Measurements from ENCODE around the gene ALDH1L2.

ALDH1L2 gene

DNA sequence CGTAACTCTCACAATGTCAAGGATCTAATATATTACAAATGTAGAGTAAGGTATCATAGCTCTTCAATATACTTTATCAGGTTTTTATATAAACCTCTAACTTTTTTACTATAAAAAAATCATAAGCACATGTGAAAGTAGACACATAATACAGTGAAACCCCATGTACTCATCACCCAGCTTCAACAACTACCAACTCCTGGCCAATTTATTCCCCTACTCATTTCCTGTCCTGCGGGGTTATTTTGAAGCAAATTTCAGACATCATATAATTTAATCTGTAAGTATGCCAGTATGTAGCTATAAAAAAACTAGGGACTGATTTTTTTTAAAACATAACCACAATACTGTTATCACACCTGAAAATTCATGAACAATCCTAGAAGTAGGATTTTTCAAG, 50.4 kb downstream of the ALDH1L2 start:
- DNase-seq (ENCODE audit: low read depth), result no peak

DNA sequence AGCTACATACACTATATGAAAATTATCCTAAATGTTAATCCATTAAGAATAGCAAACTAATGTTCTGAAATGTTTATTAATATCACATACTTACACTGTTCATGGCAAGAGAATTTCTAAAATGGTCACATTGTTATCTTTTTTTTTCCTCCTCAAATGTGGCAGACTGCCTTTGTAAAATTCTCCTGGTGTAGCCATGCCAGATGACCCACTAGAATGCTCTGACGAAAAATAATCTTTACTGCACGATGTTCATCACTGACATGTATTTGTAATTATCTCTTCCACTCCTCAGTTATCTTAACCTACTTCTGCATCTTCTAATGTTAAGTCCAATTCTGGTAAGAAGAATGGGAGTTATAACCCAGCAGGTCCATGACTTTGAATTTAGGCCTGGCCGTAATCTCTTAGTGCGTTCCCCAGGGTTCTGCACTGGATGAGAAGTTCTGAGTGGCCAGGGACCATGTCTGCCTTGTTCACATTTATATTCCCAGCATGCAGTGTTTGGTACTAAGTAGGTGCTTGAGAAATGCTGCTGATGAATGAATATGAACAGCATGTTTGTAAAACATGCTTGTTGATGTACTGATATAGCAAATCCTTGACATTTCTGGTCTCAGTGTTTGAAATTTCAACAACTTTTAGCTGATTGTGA, 51.4 kb downstream of the ALDH1L2 start:
- no peak for DNase-seq (ENCODE audit: low read depth)

DNA sequence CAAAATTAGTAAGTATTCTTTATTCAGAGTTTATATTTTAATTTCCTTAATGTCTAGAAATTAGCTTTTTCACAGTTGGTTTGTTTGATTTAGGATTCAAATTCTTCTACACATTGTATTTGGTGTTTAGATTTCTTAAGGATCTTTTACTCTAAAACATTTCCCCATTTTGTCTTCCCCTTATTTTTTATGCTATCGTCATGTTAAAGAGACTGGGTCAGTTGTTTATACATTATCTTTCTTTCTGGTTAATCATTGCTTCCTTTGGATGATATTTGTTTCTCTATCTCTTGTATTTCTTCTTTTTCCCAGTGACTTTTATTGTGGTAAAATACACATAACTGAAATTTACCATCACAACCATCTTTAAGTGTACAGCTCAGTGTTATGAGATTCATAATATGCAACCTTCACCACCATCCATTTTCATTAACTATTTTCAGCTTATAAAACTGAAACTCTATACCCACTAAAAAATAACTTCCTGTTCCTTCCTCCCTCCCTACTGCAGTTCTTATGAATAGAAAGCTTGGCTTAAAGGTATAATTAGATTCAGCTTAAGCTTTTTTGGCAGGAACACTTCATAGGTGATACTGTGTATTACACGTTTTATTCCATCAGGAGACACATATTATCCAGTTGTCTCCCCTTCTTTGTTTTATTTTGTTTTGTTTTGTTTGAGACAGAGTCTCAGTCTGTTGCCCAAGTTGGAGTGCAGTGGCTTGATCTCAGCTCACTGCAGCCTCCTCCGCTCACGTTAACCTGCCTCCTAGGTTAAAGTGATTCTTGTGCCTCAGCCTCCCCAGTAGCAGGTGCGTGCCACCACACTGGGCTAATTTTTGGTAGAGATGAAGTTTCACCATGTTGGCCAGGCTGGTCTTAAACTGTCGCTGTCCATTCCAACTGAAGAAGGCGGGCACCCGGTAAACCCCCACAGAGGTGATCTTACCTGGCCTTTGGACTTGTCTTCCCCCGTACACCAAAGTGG, 53.1 kb downstream of the ALDH1L2 start:
- no peak for DNase-seq (ENCODE audit: low read depth)

DNA sequence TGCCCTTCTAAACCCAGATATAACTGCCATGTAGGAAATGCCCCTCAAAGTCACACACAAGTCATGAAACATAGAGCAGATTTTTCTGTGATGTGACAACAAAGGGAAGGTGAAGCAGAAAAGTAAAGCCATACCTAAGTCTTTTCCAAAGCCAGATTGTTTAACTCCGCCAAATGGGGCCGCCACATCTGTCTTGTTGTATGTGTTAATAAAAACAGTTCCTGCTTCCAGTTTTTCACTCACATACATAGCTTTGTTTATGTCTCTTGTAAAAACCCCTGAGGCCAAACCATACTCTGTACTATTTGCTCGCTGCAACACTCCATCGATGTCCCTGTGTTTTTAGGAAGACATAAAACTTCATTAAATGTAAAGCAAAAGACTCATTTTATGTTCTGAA, 57.8 kb downstream of the ALDH1L2 start:
- no peak for DNase-seq (ENCODE audit: low read depth)

DNA sequence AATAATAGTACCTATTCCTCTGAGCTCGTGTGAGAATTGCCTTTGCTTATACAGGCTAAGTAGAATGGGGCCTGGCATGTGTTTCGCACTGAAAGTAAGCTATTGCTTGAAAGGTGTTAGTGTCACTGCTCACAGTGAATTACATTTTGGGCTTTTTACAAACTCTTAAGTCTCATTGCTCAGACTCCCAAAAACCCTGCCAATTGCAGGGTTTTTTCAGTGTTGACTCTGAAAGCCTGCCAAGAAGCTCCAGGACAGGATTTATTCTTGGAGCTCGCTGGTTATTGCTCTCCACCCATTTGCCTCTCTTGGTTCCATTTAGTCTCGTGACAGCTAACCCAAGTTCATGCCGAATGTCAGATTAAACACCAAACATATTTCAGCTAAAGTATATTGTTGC, 58.4 kb downstream of the ALDH1L2 start:
- DNase-seq (ENCODE audit: low read depth), result no peak

DNA sequence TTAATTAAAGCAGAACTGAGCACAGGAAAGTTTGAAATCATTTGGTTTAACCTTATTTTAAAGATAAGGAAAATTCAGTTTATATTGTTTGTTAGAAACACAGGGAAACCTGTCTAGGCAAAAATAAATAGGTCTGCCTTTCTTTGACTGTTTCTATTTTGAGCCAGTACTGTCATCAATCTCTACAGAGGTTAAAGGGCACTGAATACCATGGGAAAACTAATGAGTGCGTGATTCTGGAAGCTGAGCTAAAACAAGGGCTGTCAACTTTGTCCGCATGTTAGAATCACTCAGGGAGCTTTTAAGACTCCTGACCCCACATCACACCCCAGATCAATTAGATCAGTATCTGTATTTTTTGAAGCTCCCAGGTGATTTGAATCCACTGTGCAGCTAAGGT, 59.3 kb downstream of the ALDH1L2 start:
- no peak for DNase-seq (ENCODE audit: low read depth)

DNA sequence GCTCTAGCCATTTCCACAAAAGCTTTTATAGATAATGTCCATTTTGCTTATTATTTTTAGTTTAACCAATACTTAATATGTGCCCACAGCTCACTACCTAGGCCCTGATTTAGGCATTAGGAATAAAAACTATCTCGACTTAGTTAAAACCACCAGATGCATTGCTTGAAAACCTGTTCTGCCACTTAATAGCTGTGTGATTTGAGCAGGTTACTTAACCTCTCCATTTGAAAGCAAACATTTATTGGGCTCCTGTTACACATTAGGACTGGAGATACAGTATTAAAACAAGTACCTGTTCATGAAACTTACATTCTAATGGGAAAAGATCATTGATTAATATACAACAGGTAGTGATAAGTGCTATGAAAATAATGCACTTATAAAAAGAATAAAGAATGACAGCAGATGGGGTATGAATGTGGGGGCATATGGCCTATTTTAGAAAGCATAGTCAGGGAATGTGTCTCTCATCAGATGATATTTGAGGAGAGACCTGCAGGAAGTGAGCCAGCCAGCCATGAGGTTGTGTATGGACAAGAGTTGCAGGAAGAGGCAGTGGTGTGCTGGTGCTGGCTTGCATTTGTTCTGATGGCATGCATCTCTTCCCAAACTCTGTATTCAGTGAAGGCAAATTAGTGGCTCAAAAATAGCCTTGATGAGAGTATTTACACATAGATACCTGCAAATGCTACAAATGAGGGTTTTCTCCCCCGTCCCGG, 63.9 kb downstream of the ALDH1L2 start:
- no peak for DNase-seq (ENCODE audit: low read depth)

DNA sequence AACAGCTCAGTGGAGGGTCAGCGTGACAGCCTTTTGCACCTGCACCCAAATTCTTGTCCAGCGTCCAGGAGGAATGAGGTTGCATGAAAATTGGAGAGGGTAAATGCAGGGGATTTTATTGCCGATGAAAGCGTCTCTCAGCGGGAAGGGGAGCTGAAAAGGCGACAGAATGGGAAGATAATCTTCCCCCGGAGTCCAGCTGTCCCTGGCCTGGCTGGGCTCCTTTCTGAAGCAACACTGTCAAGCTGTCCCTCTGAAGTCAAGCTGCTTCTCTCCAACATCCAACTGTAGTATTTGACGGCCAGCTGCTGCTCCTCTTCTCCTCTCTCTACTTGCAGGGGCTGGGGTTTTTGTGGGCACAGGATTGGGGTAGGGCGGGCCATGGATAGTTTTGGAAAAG, 65.5 kb downstream of the ALDH1L2 start:
- no peak for DNase-seq (ENCODE audit: low read depth)

DNA sequence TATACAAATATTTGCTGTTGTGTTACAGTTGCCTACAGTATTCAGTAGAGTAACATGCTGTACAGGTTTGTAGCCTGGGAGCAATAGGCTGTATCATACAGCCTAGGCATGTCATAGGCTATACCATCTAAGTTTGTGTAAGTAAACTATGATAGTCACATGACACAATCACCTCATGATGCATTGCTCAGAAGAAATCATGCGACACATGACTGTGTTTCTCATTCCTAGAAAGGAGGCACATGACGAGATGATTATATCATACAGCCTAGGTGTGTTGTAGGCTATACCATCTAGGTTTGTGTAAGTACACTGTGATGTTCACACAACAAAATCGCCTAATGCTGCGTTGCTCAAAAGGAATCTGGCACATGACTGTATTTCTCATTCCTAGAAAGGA, 66.2 kb downstream of the ALDH1L2 start:
- DNase-seq (ENCODE audit: low read depth), result no peak

GRCh38 chr12:105015543-105015942, 68.7 kb downstream of the ALDH1L2 start:
- DNase-seq (ENCODE audit: low read depth), result no peak

GRCh38 chr12:105014603-105015002, 69.7 kb downstream of the ALDH1L2 start:
- no peak for DNase-seq (ENCODE audit: low read depth)

DNA sequence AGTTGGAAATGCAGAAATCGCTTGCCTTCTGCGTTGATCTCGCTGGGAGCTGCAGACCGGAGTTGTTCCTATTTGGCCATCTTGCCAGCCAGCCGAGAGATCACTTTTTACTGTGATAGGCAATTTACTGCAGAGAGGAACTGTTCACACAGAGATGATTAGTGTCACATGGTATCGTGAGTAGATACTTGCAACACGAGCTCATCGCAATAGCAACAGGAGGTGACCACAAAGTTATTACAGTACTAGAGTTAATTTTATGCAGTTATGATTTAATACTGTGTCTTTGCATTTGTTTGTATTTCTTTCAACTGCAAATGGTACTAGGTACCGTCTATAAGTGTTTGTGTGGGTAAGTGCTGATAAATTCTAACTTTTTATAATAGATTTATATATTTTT, 70.4 kb downstream of the ALDH1L2 start:
- no peak for DNase-seq (ENCODE audit: low read depth)

DNA sequence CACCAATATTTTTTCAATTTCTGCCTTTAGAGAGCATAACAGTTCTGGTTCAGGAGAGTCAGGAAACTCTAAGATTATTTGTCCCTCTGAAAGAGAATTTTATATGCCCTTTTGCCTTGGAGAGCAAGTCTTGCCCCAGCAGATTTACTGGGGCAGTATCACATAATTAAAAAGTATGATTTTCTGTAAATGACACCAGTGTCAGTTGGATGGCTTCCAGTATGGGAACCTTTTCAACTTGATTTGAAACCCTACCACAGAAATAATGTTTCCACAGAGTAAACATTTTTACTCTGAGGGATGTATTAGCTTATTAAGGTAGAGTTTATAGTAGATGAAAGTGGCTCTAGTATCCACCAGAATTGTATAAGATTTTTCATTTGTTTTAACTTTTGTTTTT, 82.8 kb downstream of the ALDH1L2 start:
- DNase-seq (ENCODE audit: low read depth), result no peak

- no peak for DNase-seq (ENCODE audit: low read depth)
Measured at GRCh38 chr12:104999347-104999685, 84.9 kb downstream of the ALDH1L2 start.

DNA sequence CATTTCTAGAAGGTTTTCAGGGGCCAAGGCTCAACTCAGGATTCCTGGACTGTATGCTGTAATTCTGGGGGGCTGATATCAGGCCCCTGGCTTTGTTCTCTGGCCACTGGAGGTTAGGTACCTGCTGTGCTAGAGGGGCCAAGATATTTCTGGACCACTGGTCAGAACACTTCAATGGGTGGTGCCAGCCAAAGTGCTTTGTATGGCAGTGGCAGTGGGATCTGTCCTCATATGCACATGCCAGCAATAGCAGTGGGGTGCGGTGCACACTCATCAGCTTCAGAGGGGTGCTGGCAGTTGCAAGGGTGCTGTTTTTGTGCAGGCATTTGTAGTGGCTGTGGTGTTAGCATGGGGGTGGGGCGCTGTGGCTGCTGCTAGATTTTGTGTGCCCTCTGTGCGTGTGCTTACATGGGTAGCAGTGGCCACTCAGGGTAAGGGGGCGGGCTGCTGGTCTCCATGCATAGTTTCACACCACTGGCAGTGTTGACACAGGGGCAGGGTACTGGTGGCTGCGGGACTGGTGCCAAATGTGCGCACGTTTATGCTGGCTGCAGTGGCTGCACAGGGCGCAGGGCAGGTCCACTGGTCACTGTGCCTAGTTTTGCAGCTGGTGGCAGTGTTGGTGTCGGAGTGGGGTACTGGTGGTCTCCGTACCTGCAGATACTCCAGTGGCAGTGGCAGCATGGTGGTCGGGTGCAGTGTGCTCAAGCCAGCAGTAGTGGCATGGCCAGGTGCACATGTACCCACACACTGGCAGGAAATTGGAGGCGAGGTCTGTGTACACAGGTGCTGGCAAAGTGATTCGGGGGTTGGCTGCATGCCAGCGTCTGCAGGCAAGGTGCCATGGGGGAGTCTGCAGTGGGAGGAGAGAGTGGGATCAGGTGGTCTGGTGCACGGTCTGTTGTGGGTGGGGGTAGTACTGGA, 85.6 kb downstream of the ALDH1L2 start:
- DNase-seq (ENCODE audit: low read depth), result no peak

- DNase-seq (ENCODE audit: low read depth), result no peak
Measured at GRCh38 chr12:104997541-104997940, 86.7 kb downstream of the ALDH1L2 start.

DNA sequence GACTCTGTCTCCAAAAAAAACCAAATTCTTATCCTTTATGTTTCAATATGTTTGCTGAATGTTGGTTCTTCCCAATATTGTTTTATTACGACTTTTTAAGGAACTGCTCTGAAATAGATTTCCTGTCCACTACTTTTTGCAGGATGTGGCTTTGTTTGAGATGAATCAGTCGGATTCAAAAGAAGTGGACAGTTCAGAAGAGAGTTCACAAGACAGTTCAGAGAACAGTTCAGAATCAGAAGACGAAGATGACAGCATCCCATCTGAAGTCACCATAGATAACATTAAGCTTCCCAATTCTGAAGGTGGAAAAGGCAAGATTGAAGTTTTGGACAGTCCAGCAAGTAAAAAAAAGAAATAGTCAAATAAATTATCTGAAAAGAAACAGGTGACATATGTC, 89.9 kb downstream of the ALDH1L2 start:
- DNase-seq (ENCODE audit: low read depth), result no peak

DNA sequence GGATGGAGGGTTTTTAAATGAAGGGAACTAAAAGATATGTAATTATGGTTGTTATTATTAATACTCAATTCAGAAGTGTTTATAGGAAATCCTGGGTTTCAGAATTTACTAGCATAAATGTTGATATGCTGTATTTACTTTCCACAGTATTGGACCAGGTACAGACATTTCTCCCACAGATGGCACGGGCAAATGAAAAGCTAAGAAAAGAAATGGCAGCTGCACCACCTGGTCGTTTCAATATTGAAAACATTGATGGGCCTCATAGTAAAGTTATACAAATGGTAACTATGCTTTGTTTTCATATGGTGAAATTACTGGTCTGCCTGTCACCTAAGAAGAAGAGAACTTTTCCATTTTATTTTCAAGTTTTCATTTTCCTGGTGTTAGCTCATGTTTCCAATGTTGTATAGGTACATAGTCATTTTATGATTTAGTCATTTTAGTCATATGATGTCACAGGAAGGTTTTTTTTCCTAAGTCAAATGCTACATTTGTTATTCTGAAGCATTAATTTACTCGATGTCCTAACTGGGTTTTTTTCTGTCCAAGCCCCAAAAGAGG, 92.6 kb downstream of the ALDH1L2 start:
- DNase-seq (ENCODE audit: low read depth), result no peak

- no peak for DNase-seq (ENCODE audit: low read depth)
Measured at GRCh38 chr12:104990950-104991349, 93.3 kb downstream of the ALDH1L2 start.

DNA sequence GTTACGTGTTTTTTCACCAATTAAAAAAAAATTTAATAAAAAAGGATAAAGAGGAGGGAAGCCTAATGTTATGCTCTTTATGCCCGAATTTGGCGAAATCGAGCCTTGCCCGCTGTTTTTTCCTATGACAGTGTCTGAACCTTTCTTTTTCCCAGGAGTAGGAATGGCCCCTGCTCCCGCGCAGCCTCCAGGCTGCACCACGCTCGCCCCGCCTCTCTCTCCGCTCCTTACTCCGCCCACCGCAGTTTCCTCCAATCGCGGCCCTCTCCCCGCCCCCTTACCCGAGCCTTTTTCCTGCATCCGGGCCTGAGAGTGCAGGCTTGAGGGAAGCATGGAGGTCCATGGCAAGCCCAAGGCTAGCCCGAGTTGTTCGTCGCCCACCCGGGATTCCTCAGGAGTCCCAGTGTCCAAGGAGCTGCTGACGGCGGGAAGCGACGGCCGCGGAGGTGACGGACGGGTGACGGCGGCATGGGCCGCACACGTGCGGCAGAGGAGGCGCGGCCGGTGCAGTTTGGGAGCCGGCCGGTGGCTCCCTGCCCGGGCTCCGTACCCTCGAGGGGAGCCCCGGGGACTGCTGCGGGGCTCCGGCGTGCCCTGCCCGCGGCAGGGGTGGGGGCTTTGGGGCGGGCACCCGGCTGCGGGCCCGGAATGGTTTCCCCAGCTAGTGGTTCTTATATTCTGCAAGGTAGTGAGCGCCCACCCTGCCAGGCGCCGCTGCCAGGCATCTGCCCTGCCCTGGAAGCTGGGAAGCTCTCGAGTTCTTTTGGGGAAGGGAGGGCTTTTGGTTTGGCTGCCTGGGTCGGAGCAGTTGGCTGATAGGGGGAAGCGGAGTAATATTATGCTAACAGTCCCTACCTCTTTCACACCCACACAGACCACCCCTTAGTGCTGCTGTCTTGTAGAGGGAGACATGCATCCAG, 98.0 kb downstream of the ALDH1L2 start, which contains the start of gene NOPCHAP1:
Gene NOPCHAP1, plus strand, starts transcription at position 295 of the 920 bp plus-strand sequence. Its CDS starts 37 bp downstream, at position 332.
- peak; percentile 75 for DNase-seq (ENCODE audit: low read depth)
